NOMO-1 (cell line): ENCODE results near the gene SUSD4.
A peak's percentile ranks its signal among the peaks of the same experiment; 100 is the strongest.

Experiments
- DNase-seq, 2 experiments: peaks; one replicate each; lab custom pipeline; 2025; ENCODE audit not compliant: unreplicated experiment in 2 of 2; lab: John Stamatoyannopoulos, UW

The SUSD4 gene

DNA sequence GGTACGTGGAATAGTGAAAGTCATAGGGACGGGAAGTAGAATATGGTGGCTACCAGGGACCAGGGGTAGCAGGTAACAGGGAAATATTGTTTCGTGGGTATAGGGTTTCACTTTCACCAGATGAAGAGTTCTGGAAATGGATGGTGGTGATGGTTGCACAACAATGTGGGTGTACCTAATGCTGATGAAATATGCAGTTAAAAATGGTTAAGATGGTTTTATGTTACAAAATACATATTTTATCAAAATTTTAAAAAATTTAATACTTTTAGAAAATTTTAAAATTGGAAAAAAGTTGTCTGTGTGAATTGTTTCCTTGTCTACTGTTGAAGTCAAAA, 165.4 kb downstream of the SUSD4 start:
- DNase-seq = peak; percentile 24 to 46

DNA sequence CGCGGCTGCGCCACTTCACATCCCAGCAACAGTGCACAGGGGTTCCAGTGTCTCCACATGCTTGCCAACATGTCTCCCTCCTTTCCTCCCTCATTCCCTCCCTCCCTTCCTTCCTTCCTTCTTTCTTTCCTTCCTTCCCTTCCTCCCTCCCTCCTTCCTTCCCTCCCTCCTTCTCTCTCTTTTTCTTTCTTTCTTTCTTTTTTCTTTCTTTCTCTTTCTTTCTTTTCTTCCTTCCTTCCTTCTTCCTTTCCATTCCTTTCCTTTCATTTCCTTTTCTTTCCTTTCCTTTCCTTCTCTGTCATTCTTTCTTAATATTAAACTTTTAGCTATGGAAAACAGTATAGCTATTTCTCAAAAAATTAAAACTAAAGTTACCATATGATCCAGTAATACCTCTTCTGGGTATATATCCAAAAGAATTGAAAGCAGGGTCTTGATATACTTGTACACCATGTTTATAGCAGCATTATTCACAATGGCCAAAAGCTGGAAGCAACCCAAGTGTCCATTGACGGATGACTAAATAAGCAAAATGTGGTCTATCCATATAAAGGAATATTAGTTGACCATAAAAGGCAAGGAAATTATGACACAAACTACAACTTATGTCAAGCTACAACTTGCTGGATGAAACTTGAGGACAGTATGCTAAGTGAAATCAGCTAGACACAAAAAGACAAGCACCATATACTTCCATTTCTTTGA, 165.9 kb downstream of the SUSD4 start:
- no peak for DNase-seq

DNA sequence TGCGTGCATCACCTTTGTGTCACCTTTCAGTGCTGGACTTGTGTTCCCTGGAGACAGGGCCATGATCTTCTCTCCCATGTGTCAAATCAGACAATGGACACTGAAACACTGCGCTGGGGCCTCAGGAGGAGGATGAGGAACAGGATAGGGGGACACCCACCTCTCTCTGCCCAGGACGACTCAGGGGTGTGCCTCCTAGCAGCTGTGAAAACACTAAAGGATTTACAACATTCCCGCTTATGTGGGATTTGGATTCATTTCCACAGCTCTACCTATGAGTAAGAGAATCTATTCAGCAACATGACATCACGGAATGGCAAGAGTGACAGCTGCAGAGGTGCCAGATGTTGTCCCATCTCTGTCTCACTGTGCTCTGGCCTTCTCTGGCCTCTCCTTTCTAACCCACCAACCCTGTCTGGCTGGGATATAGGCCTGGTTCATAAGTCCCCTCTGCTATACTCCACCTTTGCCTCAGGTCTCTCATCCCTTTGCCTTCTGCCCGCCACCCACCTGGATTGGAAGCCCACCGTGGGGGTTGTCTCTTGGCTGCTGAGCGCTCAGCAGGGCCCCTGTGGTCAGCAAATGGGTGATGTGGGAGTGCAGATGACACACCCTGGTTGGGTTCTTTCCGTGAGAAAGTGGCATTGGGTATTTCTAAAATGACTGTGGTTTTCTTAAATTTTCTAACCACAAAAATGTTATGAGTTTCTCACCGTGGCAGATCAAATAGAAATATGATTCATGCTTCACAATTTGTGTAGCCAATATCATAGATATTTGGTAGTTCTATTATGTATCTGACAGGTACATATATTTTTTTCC, 173.9 kb downstream of the SUSD4 start:
- peak in 1 of 2 experiments; percentile 19 for DNase-seq

DNA sequence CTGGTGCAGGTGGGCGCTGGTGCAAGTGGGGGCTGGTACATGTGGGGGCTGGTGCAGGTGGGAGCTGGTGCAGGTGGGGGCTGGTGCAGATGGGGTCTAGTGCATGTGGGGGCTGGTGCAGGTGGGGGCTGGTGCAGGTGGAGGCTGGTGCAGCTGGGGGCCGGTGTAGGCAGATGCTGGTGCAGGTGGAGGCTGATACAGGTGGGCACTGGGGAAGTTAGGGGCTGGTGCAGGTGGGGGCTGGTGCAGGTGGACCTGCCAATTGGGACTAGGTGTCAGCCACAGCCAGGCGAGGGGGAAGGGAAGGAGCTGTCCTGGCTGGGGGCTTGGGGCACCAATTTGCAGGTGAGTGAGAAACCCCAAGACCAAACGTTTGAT, 174.5 kb downstream of the SUSD4 start:
- DNase-seq = no peak

DNA sequence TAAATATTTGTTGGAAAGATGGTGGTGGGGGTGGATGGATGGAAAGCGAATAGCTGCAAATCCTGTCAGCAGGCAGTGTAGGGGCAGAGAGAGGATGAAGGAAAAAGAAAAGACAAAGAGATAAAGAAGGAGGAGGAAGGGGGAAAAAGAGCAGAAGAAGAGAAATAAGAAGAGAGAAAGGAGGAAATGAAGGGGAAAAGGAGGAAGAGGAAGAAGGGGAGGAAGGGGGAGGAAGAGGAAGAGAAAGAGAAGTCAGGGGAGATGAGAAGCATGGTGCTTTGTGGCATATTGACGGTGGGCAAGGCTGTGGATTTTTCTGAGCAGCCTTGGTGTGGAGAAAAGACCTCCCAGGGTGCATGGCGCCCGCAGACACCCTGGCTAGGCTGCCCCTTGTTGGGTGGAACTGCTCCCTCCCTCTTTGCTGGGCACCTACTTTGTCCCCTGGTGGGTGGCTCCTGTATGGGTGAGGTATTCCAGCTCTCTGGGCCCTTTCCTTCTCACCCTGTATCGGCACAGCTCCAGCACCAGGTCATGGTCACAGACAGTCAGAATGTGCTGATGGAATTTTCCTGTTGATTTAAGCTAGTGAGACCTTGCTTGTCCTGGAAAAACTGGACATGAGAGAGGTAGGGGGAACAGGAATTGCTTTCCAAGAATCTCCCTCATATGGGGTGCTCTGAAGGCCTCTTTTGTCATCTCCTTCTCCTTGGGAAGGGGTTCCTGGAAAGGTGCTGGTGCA, 175.2 kb downstream of the SUSD4 start:
- no peak for DNase-seq

DNA sequence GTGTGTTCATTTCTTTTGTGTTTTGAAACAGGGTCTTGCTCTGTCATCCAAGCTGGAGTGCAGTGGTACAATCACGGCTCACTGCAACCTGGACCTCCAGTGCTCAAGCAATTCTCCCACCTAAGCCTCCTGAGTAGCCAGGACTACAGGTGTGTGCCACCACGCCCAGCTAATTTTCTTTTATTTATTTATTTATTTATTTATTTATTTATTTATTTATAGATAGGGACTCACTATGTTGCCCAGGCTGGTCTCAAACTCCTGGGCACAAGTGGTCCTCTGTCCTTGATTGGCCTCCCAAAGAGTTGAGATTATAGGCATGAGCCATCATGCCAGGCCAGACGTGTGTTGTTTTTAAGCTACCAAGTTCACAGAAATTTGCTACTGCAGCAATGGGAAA, 177.2 kb downstream of the SUSD4 start:
- no peak for DNase-seq

DNA sequence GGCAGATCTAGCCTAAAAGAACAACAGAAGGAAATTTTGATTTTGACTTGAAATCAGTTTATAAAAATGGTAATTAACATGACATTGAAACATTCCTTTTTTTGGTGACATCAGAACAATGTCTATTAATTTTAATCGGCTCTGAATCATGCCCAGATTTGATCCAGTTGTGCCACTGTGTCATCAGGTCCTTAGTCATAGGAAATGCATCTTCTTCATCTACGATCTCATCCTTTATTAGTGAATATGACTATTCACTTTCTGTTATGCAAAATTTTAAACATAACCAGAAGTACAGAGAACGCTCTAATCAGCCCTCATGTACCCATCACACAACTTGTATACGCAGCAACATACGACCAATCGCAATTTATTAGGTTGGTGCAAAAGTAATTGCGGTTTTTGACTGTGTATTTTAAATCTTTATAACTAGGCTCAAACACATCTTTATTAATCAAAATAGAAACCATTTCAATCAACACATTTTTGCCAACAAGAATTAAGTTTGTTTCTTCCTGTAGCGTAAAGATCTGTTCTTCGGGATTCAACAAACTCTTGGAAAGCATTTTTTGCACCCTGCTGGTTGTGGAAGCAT, 180.6 kb downstream of the SUSD4 start:
- no peak for DNase-seq

DNA sequence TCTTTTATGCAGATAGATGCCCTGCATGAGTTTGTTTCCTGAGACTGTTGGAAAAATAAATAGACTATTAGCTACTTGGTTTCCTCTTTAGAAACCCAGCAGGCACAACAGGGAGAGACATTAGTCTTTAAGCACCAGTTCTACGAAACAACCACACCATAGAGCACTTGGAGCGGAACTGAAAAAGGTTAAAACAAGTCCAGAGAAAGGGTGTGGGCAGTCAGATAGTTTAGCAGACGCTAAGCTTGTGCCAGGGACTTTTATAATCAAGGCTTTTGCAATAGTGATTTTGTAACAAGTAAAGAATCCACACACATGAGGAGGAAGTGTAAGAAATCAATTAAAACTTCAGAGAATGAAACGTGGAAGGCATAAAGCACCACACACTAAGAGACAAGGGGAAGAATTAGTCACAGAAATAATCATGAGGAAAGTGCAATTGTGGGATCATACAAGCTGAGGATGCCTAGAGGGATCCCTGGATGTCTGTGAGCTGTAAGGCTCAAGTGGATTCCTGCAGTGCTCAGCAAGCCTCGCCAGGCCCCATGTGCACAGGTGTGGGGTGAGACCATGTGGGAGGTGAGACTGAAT, 183.2 kb downstream of the SUSD4 start:
- peak; percentile 96 to 99 for DNase-seq

DNA sequence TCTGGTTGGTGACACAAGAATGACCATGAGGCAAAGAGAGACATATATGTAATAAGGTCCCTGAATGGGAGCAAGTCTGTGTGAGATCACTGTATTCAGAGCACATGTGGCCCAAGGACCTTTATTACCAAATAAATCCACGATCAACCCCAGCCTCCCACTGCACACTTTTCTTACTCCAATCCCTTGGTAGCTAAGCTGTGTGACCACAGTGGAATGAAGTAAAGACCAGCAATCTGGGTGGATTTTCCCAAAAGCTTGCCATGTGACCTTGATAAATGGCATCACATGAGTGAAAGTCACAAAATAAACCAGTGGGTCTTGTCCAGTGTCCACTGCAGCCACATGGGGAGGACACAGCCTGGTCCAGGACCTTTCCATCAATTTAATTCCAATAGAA, 184.2 kb downstream of the SUSD4 start:
- no peak for DNase-seq

DNA sequence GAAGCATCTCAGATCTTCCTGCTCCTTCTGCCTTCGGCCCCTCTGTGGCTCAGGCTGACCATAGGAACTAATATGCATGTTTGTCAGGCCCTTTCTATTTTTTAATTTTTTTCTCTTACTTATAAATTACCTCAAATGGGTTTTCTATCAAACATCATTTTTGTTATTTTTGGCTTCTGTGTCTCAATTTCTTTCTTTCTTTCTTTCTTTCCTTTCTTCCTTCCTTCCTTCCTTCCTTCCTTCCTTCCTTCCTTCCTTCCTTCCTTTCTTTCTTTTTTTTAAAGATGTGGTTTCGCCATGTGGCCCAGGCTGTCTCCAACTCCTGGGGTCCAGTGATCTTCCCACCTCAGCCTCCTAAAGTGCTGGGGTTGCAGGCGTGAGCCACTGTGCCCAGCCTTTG, 184.7 kb downstream of the SUSD4 start:
- no peak for DNase-seq

DNA sequence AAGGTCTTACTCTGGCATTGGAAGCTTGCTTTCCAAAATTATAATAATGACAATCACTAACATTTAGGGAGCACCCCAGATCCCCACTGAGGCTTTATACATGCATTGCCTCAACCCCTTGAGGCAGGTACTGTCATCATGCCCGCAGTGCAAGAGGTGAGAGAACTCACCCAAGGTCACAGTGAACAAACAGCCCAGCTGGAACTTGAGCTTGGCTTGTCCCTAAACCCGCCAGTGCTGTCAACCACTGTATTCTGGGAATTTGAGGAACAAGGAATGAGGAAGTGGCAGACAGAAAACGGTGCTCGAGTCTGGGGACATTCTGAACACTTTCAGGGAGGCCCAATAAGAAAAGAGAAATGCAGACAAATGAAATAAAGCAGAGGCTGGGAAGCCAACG, 186.3 kb downstream of the SUSD4 start:
- DNase-seq = peak; percentile 36 to 63

DNA sequence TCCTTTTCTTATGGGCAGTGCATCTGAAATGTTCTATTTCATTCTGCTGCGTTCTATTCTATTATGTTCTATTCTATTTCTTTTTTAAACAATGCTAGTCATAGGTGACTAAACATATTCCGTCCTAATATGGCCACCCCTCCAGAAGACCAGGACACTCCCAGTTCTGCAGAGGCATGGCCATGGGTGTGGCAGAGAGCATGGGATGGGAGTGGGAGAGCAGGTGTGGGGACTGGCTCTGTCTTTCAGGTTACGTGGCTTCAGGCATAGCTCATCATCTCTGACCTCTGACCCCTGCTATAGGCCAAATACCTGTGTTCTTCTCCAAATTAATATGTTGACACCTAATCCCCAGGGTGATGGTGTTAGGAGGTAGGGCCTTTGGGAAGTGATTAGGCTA, 187.5 kb downstream of the SUSD4 start:
- no peak for DNase-seq

DNA sequence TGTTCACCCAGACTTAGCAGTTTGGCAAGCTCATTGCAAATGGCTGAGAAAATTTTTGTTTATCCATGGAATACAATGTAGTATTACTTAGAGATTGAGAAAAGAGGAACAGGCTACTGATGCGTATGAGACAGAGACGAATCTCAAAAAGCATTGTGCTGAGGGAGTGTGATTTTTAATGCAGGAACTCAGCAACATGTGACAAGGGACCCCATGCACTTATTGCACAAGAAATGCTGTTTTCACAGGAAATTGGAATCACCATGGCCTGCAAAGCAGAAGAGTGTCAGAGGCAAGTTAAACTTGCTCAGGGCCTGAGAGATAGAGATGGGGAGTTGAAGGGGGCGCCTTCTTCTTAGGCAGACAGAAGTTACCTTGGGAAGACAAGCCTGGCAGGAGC, 188.3 kb downstream of the SUSD4 start:
- peak; percentile 71 to 89 for DNase-seq

DNA sequence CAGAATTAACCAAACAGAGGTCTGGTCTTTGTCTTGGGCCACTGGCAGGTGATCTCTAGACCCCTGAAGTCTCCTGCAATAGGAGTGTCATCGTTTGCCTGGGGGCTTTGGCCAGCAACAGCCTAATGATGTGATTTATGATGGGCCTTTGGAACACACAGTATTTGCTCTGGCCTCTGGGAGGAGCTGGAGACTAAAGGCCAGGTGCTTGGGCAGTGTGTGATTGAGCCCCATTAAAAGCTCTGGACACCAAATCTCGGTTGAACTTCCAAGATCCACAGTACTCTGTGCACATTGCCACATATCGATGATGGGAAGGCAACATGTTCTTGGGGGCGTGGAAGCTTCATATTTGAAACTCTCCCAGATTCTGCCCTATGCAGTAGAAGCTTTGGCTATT, 188.9 kb downstream of the SUSD4 start:
- DNase-seq = no peak
